HepG2 (cell line): Measurements from ENCODE around the gene SFT2D2. TPM values are rescaled to one million over a fixed set of nuclear protein-coding genes. Genes with fewer than 3 reads are reported as not detected.

Source experiments
- ATAC-seq: fragments of 200-7000 bp; cut with Tn5 transposase; 3 replicates; pipeline ENCODE4 v1.9.1; 2020; ENCODE audit warnings: mild to moderate bottlenecking, moderate library complexity
- BruUV-seq: library from RNA; stranded (reverse); fragments of 400-500 nt; replicated peaks from 2 replicates; lab custom pipeline; 2021; lab: Mats Ljungman, UMichigan
- CTCF ChIA-PET: fragments of 300-600 bp; formaldehyde crosslinking; extraction: SDS; loops from one replicate; lab custom pipeline; 2021; ENCODE audit warnings: low total read pairs, inconsistent platforms, low intra/inter-chr PET ratio; lab: Yijun Ruan, JAX
- POLR2A ChIA-PET: fragments of 350-600 bp; sonication (Branson Sonifier 250); formaldehyde crosslinking; loops from one replicate; lab custom pipeline; 2020; ENCODE audit warnings: antibody characterized with exemption, inconsistent platforms; lab: Yijun Ruan, JAX
- DNase-seq: peaks from one replicate; pipeline ENCODE4 v3.0.0-alpha.2; 2015; ENCODE audit warnings: low spot score
- FAIRE-seq: peaks from 3 replicates; lab custom pipeline; 2011; peaks lifted over from hg19 to GRCh38; lab: Jason Lieb, UNC
- H2AFZ ChIP-seq: one replicate; pipeline ENCODE4 v1.6.1; 2011; ENCODE audit warnings: low read length, inconsistent platforms
- H3K27ac ChIP-seq: fragments of 300-600 bp; 3 replicates; pipeline ENCODE4 v1.8.0; 2011; ENCODE audit warnings: mixed run types, mild to moderate bottlenecking, mixed read lengths, low read length, inconsistent platforms; ENCODE audit not compliant: insufficient read depth; ENCODE audit errors: extremely low read length
- H3K27me3 ChIP-seq, 2 experiments: fragments of 200-600 bp in 1 of 2; 2 replicates in 1 of 2; 3 replicates in 1 of 2; pipeline versions ENCODE4 v1.6.0 to v1.8.0; 2011; ENCODE audit warnings: low read length in 2 of 2, mild to moderate bottlenecking in 2 of 2, moderate library complexity in 2 of 2, inconsistent platforms in 1 of 2; ENCODE audit not compliant: insufficient read depth in 2 of 2, control insufficient read depth in 1 of 2
- H3K36me3 ChIP-seq, 2 experiments: fragments of 200-600 bp in 1 of 2; replicated peaks in 1 of 2; 2 replicates in 1 of 2; 3 replicates in 1 of 2; pipeline versions ENCODE4 v1.5.1 to v1.8.0; 2011; ENCODE audit warnings: low read length in 2 of 2, inconsistent platforms in 1 of 2; ENCODE audit not compliant: insufficient read depth in 2 of 2, control insufficient read depth in 1 of 2
- H3K4me1 ChIP-seq: 2 replicates; pipeline ENCODE4 v1.5.1; 2012; ENCODE audit warnings: low read length, inconsistent platforms; ENCODE audit not compliant: insufficient read depth
- H3K4me2 ChIP-seq: 2 replicates; pipeline ENCODE4 v1.6.0; 2011; ENCODE audit warnings: low read depth, low read length, inconsistent platforms
- H3K4me3 ChIP-seq, 3 experiments: fragments of 200-600 bp in 1 of 3; sonication (generic), shearing (Covaris generic) in 1 of 3; replicated peaks in 1 of 3; 2 replicates each; pipeline ENCODE4 v1.5.1; 2011 to 2016; ENCODE audit warnings: low read length in 3 of 3, inconsistent platforms in 2 of 3, low read depth in 2 of 3, mild to moderate bottlenecking in 2 of 3, control low read depth in 1 of 3, mixed read lengths in 1 of 3; ENCODE audit not compliant: insufficient read depth in 1 of 3
- H3K79me2 ChIP-seq: one replicate; pipeline ENCODE4 v1.6.1; 2011; ENCODE audit warnings: low read length, inconsistent platforms; ENCODE audit not compliant: insufficient read depth
- H3K9ac ChIP-seq: 2 replicates; pipeline ENCODE4 v1.6.0; 2011; ENCODE audit warnings: mild to moderate bottlenecking, low read depth, low read length, inconsistent platforms; ENCODE audit not compliant: insufficient read depth
- H3K9me3 ChIP-seq: 2 replicates; pipeline ENCODE4 v1.5.1; 2012; ENCODE audit warnings: mild to moderate bottlenecking, low read length
- H4K20me1 ChIP-seq: 2 replicates; pipeline ENCODE4 v1.6.0; 2011; ENCODE audit warnings: inconsistent platforms, mild to moderate bottlenecking, low read length, moderate library complexity; ENCODE audit not compliant: insufficient read depth
- ATF4 ChIP-seq, 2 experiments: fragments of 450-650 bp in 1 of 2; sonication (generic) in 1 of 2; formaldehyde crosslinking; IDR thresholded peaks; 2 replicates each; pipeline versions ENCODE4 v1.5.0 to v1.8.0; 2020 to 2022; ENCODE audit warnings: mild to moderate bottlenecking in 1 of 2, missing genetic modification reagents in 1 of 2
- CEBPB ChIP-seq: IDR thresholded peaks from 2 replicates; pipeline ENCODE4 v1.6.1; 2011; ENCODE audit warnings: low read depth, low read length, improper control_type of control experiment, borderline replicate concordance
- CENPT ChIP-seq: sonication (generic); formaldehyde crosslinking; IDR thresholded peaks from 2 replicates; pipeline ENCODE4 v1.8.0; 2022; ENCODE audit warnings: low read depth, mild to moderate bottlenecking, moderate library complexity, missing genetic modification reagents
- CHD2 ChIP-seq: IDR thresholded peaks from 2 replicates; pipeline ENCODE4 v1.6.1; 2011; ENCODE audit warnings: low read depth, low read length, improper control_type of control experiment
- HOXA5 ChIP-seq: sonication (generic); formaldehyde crosslinking; IDR thresholded peaks from 2 replicates; pipeline ENCODE4 v1.4.0; 2020; ENCODE audit warnings: missing genetic modification reagents
- HOXA7 ChIP-seq: sonication (generic); formaldehyde crosslinking; IDR thresholded peaks from 2 replicates; pipeline ENCODE4 v1.8.1; 2022; ENCODE audit warnings: mild to moderate bottlenecking, missing genetic modification reagents, moderate library complexity
- MED13 ChIP-seq: sonication (generic); formaldehyde crosslinking; IDR thresholded peaks from 2 replicates; pipeline ENCODE4 v1.5.0; 2020; ENCODE audit warnings: missing genetic modification reagents
- PAF1 ChIP-seq: IDR thresholded peaks from 2 replicates; pipeline ENCODE4 v1.6.1; 2016; ENCODE audit warnings: missing genetic modification reagents, missing compliant biosample characterization
- ZNF660 ChIP-seq: sonication (generic); formaldehyde crosslinking; IDR thresholded peaks from 2 replicates; pipeline ENCODE4 v1.5.1; 2020; ENCODE audit warnings: mild to moderate bottlenecking, low read depth, missing genetic modification reagents, borderline replicate concordance
- ZNF839 ChIP-seq: sonication (generic); formaldehyde crosslinking; IDR thresholded peaks from 2 replicates; pipeline ENCODE4 v1.4.0; 2020; ENCODE audit warnings: missing genetic modification reagents, mild to moderate bottlenecking, borderline replicate concordance
- WGBS: methylation state at CpG from one replicate; pipeline ENCODE4 v1.1.6; 2017; ENCODE audit warnings: low lambda C conversion rate; 5-methylcytosine and 5-hydroxymethylcytosine counted together
- in situ Hi-C: cut with HindIII; loops from 2 replicates; pipeline ENCODE4 v1.10.0; 2017; ENCODE audit warnings: low pct_unique_long_range_greater_than_20kb; ENCODE audit not compliant: extremely low pct_ligation_motif_present
- intact Hi-C: fragments of 100-400 bp; cut with micrococcal nuclease; formaldehyde crosslinking; loops from one replicate; pipeline ENCODE4 v1.10.0; 2022; ENCODE audit not compliant: unreplicated experiment
- polyA plus RNA-seq, 8 experiments: library from polyadenylated mRNA; depleted of rRNA in 3 of 8; stranded (reverse) in 7 of 8; unstranded in 1 of 8; fragments of >200 nt; fragmentation: Illumina TruSeq in 4 of 8; extraction: Trizol in 4 of 8; gene quantifications; 2 replicates each; pipeline versions ENCODE4 v1.2.1 to v1.2.3, GENCODE V29; 2011 to 2016; ENCODE audit warnings: low read depth in 4 of 8, missing spikeins in 1 of 8, mixed read lengths in 1 of 8; ENCODE audit not compliant: insufficient read depth in 1 of 8
- total RNA-seq, 5 experiments: library from RNA; depleted of rRNA; stranded (reverse); fragments of >200 nt; fragmentation: Illumina TruSeq; extraction: Trizol; gene quantifications; 2 replicates each; pipeline ENCODE4 v1.2.3, GENCODE V29; 2016; ENCODE audit warnings: low read depth in 1 of 5

Gene SFT2D2
- total and polyA plus RNA-seq, 2 of the 13 experiments (the other 11 are each of a cell fraction or from before 2014, with no cell fraction given): 10.0 to 28.8 TPM

- TF ChIP-seq ZNF660 (CRISPR knock-in tag) (no peak), PAF1 (no peak), HOXA7 (CRISPR knock-in tag) (no peak)
Observed at GRCh38 chr1:168243636-168244212, 17.9 kb downstream of the SFT2D2 start (continued).

- TF ChIP-seq ZNF839 (CRISPR knock-in tag): no peak
- peak; percentile 57; the same call in 1 of the 2 replicates for TF ChIP-seq CEBPB
- TF ChIP-seq, all 625 proteins: peak for 1
- no peak overlapping the region for H3K4me2 ChIP-seq
- H3K36me3 ChIP-seq: peaks cover 14 to 41% of the 10 kb centered on the region in 2 experiments
- ChIA-PET POLR2A (no interaction called here), CTCF (no interaction called here)
- no peak for DNase-seq
- no peak overlapping the region for H2AFZ ChIP-seq
- FAIRE-seq: no peak
- 92% methylated on average over 3 of the region's 3 CpGs for WGBS
- H3K9me3 ChIP-seq: no peaks in the 10 kb centered on the region
- H3K27me3 ChIP-seq: no peaks in the 10 kb centered on the region
- peaks cover 12% of the 10 kb centered on the region; the same call in 1 of the 2 replicates for H3K4me1 ChIP-seq
- in situ Hi-C loops (no loop called here), intact Hi-C loops (no loop called here)
- no peak for ATAC-seq
- no peaks in the 10 kb centered on the region for H3K79me2 ChIP-seq
- TSS peak; percentile 40 for BruUV-seq
- H3K9ac ChIP-seq: no peak overlapping the region
- H3K27ac ChIP-seq: no peak overlapping the region
- no peaks in the 10 kb centered on the region for H4K20me1 ChIP-seq
- no peak overlapping the region for H3K4me3 ChIP-seq
Observed at GRCh38 chr1:168245042-168245441, 19.2 kb downstream of the SFT2D2 start.

GRCh38 chr1:168246506-168246905, 20.7 kb downstream of the SFT2D2 start:
- no peak overlapping the region for H3K4me3 ChIP-seq
- H2AFZ ChIP-seq: no peak overlapping the region
- no peak for ATAC-seq
- intact Hi-C loops (no loop called here), in situ Hi-C loops (no loop called here)
- peaks cover 16 to 37% of the 10 kb centered on the region in 2 experiments for H3K36me3 ChIP-seq
- H3K27me3 ChIP-seq: no peaks in the 10 kb centered on the region
- H3K79me2 ChIP-seq: no peaks in the 10 kb centered on the region
- H3K27ac ChIP-seq: no peak overlapping the region
- peaks cover 12% of the 10 kb centered on the region; the same call in 1 of the 2 replicates for H3K4me1 ChIP-seq
- no peak overlapping the region for H3K4me2 ChIP-seq
- BruUV-seq: no TSS peak
- DNase-seq: no peak
- H3K9ac ChIP-seq: no peak overlapping the region
- no peaks in the 10 kb centered on the region for H3K9me3 ChIP-seq
- POLR2A ChIA-PET: no interaction called here
- CTCF ChIA-PET: no interaction called here
- no peaks in the 10 kb centered on the region for H4K20me1 ChIP-seq
- WGBS: 97% methylated on average over 5 of the region's 5 CpGs
- FAIRE-seq: no peak
- TF ChIP-seq CHD2: no peak
- TF ChIP-seq ATF4 (CRISPR knock-in tag; IDR thresholded peaks at IDR 0.05): no peak
- TF ChIP-seq CENPT (CRISPR knock-in tag): no peak
- no peak for TF ChIP-seq MED13 (CRISPR knock-in tag)
- no peak for TF ChIP-seq HOXA5
